ENCODE results near the gene MMP14. TPM values are rescaled to one million over a fixed set of nuclear protein-coding genes. Genes with fewer than 3 reads are reported as not detected.
A peak's percentile ranks its signal among the peaks of the same experiment; 100 is the strongest.
"Not testable (repeated sequence)": the region's sequence is repeated elsewhere in the genome, so short reads cannot be mapped to it uniquely, and the experiment has no call there.

Gene MMP14
- total and polyA plus RNA-seq, 2 experiments from 2014 or later: 1.8 to 48.1 TPM

- Histone ChIP-seq H3K27me3 (no peaks in the 10 kb centered on the region), H3K9me3 (ENCODE audit: low read depth) (no peaks in the 10 kb centered on the region), H3K4me3 (peak overlapping the region; percentile 16), H3K27ac (no peak overlapping the region), H3K4me1 (ENCODE audit: low read depth) (peaks cover 16% of the 10 kb centered on the region), H3K36me3 (no peaks in the 10 kb centered on the region)
- peak; percentile 90 to 97 for DNase-seq (ENCODE audit: low read depth in 1 of 2, low spot score in 1 of 2)
- peak; percentile 87 for TF ChIP-seq CTCF (IDR thresholded peaks at IDR 0.05; ENCODE audit: low read depth, low read length)
Observed at GRCh38 chr14:22822571-22823098, 13.8 kb upstream of the MMP14 start.

- peaks cover 11% of the 10 kb centered on the region for H3K4me1 ChIP-seq (ENCODE audit: low read depth)
- H3K27ac ChIP-seq: no peak overlapping the region
- no peaks in the 10 kb centered on the region for H3K9me3 ChIP-seq (ENCODE audit: low read depth)
- no peak overlapping the region for H3K4me3 ChIP-seq
- no peak for TF ChIP-seq CTCF (IDR thresholded peaks at IDR 0.05; ENCODE audit: low read depth, low read length)
- DNase-seq (ENCODE audit: low read depth in 1 of 2, low spot score in 1 of 2): peak in 1 of 2 donors; percentile 94
- H3K36me3 ChIP-seq: no peaks in the 10 kb centered on the region
- H3K27me3 ChIP-seq: no peaks in the 10 kb centered on the region
Observed at GRCh38 chr14:22824711-22825359, 11.6 kb upstream of the MMP14 start.

- H3K4me1 ChIP-seq (ENCODE audit: low read depth); H3K9me3 ChIP-seq (ENCODE audit: low read depth); DNase-seq (ENCODE audit: low read depth in 1 of 2, low spot score in 1 of 2); H3K27me3 ChIP-seq; H3K36me3 ChIP-seq: not testable (repeated sequence)
- H3K4me3 ChIP-seq: peak overlapping the region; percentile 71
- H3K27ac ChIP-seq: peak overlapping the region; percentile 67
Observed at GRCh38 chr14:22829076-22829660, 7.2 kb upstream of the MMP14 start.

GRCh38 chr14:22829661-22830442 is 6.5 kb upstream of the MMP14 start, which contains the start of gene MRPL52:
TSS of gene MRPL52 (plus strand) at chr14:22829887. CDS start at chr14:22829913, 26 bp downstream.
- Histone ChIP-seq H3K36me3 (peaks cover 12% of the 10 kb centered on the region), H3K9me3 (ENCODE audit: low read depth) (no peaks in the 10 kb centered on the region), H3K27me3 (no peaks in the 10 kb centered on the region), H3K27ac (peak within 1 kb of the TSS; percentile 67), H3K4me1 (ENCODE audit: low read depth) (no peaks in the 10 kb centered on the region), H3K4me3 (peak within 1 kb of the TSS; percentile 71)
- TF ChIP-seq CTCF (IDR thresholded peaks at IDR 0.05; ENCODE audit: low read depth, low read length): no peak
- DNase-seq (ENCODE audit: low read depth in 1 of 2, low spot score in 1 of 2): peak; percentile 91 to 92

GRCh38 chr14:22830443-22831010 is 5.9 kb upstream of the MMP14 start:
- H3K4me3 ChIP-seq: peak overlapping the region; percentile 71
- H3K27ac ChIP-seq: no peak overlapping the region
- no peaks in the 10 kb centered on the region for H3K9me3 ChIP-seq (ENCODE audit: low read depth)
- no peak for TF ChIP-seq CTCF (IDR thresholded peaks at IDR 0.05; ENCODE audit: low read depth, low read length)
- no peak for DNase-seq (ENCODE audit: low read depth in 1 of 2, low spot score in 1 of 2)
- no peaks in the 10 kb centered on the region for H3K27me3 ChIP-seq
- H3K36me3 ChIP-seq: peaks cover 12% of the 10 kb centered on the region
- no peaks in the 10 kb centered on the region for H3K4me1 ChIP-seq (ENCODE audit: low read depth)
